ENCODE results near the gene HSP90B1.

Gene HSP90B1

DNA sequence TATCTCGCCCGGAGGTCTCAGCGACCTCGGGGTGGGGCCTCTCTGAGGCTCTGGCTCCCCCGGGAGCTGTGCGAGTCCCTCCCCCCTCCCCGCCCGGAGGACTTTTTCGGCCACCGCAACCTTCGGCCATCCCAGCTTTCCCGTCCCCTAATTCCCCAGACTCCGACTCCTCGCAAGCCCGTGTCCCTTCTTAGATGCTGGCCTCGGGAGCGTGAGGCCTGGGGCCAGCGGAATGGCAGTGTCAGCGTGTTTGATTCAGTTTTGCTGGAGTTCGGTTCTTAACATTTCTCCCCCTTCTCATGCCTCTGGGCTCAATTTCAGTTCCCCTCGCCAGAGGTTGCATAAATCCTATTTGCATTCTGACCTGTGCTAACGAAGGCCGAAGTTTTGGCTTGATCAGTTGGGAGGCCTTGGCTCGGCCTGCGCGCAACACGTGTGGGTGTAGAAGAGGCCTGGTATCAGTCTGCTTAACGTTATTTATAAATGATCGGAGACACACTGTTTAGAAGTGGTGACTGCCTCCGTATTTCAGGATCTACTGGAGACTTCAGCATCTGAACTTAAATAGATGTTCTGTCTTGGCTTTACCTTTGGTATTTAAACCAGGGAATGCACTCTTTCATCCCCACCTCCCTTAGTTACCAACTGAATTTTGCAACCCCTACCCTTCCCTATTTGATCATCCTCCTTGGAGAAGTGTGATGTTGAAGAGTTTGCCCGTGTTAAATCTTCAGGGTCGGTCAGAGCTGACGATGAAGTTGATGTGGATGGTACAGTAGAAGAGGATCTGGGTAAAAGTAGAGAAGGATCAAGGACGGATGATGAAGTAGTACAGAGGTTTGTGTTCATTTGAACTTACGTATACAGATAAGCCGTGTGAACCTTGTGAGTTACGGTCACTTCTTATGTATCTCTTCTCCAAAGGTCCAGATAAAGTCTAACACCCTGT is 851 bp downstream of the HSP90B1 start:
- no peak for DNase-seq

DNA sequence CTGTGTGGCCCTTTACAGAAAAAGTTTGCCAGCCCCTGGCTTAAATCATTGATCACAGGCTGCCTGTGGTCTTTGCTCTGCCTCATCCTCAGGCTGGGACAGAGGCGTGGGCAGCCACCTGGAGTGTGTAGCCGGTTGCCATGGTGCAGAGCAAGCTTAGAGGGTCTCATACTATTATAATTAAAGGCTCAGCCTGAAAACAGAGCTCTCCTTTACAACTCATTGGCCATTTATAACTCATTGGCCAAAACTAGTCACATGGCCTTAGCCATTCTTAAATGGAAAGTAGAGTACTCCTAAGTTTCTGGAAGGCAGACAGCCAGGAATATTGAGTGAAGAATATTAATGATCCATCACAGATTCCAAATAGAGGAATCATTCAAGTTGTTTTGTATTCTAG is 3.0 kb downstream of the HSP90B1 start:
- DNase-seq: no peak

DNA sequence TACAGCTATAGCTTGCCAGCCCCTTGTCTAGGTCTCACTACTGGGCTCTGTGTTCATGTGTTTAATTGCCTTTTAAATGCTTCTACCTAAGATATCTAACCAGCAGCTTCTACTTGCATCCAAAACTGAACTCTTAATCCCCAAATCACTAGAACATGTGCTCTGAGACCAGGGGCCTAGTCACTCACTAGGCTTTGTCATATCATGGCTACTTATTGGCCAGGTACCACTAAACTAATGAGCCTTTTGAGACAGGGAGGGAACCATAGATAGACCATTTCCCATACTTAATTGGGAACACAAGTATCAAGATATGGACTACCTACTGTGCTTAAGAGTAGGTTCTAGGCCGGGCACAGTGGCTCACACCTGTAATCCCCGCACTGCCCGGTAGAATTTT is 6.5 kb downstream of the HSP90B1 start:
- no peak for DNase-seq

DNA sequence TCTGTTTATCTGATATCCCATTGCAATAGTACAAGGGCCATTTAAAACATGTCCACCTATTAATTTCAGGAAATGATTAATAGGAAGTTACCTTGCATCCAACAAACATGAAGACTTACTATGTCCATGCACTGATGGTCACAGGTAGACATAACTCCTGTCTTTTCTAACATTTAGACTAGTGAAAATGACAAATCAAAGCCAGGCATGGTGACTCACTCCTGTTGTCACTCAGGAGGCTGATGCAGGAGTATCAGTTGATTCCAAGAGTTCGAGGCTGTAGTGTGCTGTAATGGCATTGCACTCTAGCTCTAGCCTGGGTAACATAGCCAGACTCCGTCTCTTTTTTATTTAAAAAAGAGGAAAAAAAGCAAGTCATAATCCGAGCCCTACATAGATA is 14.8 kb downstream of the HSP90B1 start:
- DNase-seq: no peak

DNA sequence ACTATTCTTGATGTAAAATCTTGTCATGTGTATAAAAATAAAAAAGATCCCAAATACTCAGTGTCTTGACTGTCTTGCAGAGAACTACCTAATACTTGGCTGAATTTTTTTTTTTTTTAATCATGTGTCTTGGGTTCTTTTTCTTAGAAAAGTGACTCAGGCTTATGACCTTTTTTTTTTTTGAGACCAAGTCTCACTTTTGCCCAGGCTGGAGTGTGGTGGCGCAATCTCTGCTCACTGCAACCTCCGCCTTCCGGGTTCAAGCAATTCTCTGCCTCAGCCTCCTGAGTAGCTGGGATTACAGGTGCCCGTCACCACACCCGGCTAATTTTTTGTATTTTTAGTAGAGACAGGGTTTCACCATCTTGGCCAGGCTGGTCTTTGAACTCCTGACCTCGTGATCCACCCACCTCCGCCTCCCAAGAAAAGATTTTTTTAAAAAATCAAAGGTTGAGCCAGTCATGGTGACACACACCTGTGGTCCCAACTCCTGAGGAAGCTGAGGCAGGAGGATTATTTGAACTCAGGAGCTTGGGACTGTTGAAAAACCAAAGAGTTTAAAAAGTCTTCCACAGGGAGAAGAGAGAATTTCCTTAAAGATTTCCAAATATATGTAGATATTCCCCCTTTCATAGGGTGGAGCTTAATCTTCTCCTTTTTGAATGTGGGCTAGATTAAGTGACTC is 17.8 kb downstream of the HSP90B1 start:
- DNase-seq: no peak

DNA sequence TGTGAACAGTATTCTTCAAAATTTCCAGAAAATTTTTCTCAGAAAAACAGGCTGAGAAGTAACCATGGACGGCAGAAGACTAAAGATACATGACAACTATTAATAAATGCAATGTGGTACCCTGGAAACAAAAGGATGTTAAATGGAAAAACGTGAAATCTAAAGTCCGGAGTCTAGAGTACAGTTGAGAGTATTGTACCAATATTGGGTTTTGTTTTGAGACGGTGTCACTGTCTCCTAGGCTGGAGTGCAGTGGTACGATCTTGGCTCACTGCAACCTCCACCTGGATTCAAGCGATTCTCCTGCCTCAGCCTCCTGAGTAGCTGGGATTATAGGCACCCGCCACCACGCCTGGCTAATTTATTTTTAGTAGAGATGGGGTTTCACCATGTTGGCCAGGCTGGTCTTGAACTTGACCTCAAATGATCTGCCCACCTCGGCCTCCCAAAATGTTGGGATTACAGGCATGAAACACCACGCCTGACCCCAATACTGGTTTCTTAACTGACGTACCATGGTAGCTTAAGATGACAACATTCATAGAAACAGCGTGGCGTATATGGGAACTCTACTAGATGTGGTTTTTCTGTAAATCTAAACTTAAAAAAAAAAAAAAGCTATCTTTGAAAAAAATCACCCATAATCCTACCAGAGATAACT is 18.7 kb downstream of the HSP90B1 start:
- DNase-seq: no peak

DNA sequence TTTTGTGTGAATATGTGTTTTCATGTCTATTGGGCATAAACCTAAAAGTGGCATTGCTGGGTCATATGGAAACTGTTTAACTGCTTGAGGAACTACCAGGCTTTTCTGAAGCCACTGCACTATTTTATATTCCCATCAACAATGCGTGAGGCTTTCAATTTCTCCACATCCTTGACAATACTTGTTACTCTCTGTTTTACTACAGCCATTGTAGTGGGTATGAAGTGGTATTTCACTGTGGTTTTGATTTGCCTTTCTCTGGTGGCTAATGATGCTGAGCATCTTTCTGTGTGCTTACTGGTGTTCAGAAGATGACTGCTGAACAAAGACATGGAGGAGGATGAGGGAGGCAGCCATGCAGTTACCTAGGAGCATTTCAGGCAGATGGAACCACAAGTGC is 22.3 kb downstream of the HSP90B1 start:
- no peak for DNase-seq

DNA sequence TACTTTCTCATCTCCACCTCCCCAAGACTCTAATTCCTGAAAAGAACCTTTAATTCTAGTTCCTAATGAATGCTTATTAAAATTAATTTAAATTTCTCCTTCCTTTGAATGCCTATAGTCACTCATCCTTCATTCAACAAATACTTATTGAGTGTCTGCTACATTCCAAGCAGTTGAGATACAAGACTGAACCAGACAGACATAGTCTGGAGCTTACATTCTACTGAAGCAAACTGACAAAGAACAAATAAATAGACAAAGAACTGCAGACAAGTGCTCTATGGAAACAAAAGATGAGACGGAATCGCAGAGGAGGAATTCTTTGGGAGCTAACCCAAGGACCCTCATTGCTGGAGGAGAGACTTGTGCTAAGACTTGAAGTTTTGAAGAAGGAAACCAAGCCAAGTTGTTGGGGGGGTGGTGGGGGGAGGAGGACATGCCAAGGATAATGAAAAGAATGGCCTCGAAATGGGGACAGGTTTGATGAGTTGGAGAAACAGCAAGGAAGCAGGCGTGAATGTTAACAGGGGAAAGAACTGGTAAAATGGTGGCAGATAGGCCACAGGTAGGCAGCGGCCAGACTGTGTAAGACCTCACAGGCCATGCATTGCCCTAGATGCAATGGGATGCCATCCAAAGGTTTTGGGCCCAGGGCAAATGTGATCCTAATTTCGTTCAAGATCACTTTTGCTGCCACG is 25.8 kb downstream of the HSP90B1 start:
- DNase-seq: no peak

DNA sequence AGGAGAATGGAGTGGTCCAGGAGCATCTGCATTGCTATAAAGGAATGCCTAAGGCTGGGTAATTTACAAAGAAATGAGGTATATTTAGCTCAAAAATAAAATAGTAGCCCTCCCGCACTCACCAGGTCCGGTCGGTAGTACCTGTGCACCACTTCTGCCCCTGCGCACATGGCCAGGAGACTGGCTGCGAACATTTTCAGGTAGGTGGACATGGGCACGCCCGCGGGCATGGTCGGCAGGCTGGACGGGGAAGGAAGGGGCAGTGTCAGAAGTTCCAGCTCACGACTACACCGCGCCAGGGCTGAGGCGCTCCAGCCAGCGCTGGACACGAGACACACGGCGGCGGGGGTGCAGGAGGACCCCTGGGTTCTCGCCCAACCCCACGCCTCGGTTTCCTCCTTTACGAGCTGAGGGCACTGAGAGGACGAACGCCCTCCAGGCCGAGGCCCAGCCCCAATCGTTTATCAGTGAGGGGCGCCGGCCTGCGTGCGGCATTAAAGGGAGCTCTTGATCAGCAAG is 26.4 kb downstream of the HSP90B1 start:
- DNase-seq: no peak

DNA sequence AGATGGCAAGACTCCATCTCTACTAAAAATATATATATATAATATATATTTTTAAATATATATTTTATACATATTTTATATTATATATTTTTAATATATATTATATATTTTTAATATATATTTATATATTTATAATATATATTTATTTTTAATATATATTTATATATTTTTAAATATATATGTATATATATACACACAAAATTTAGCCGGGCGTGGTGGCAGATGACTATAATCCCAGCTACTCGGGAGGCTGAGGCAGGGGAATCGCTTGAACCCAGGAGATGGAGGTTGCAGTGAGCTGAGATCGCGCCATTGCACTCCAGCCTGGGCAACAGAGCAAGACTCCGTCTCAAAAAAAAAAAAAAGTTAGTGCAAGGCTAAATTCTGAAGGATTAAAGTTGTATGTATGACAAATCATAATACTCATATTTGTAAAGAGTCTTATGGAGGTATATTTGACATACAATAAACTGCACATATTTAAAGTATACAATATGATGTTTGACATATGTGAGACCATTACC is 27.7 kb downstream of the HSP90B1 start:
- no peak for DNase-seq

DNA sequence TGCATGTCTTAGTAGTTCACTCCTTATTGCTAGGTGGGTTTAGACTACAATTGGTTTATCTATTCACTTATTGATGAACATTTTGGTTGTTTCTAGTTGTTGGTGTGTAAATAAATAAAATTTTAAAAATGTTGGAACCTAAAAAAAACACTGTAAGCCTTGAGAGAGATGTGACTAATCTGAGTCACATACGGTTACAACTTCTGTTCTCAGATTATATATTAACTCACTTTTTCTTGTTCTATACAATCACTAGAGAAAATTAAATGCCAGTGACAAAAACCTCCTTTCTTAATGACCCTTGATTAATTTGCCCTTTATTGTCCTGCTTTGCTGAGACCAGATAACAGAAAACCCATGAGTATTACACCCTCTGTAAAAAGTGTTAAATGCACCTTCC is 28.4 kb downstream of the HSP90B1 start:
- no peak for DNase-seq

DNA sequence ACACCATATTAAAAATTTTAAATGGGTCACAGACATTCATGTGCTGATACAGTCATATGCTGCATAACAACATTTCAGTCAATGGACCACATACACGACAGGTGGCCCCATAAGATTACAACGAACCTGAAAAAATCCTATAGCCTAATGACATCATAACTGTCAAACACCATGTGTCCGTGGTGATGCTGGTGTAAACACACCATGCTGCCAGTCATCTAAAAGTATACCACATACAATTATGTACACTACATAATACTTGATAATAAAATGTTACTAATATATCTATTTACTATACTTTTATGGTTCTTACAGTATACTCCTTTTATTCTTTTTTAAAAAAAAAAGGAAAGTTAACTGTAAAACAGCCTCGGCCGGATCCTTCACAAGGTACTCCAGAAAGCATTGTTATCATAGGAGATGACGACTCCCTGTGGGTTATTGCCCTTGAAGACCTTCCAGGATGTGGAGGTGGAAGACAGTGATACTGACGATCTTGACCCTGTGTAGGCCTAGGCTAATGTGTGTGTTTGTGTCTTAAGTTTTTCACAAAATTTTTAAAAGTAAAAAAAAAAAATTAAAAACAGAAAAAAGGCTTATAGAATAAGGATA is 30.5 kb downstream of the HSP90B1 start:
- no peak for DNase-seq

DNA sequence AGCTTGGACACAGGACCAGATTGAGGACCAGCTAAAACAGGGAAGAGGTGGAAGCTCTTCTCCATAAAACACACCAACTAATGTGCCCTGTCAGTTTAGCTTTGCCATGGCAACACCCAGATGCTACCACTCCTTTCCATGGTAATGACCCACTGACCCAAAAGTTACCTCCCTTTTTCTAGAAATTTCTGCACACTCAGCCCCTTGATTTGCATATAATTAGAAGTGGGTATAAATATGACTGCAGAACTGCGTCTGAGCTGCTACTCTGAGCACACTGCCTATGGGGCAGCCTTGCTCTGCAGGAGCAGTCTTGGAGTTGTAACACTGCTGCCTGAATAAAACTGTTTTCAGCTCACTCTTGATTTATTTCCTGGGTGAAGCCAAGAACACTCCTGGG is 32.3 kb downstream of the HSP90B1 start:
- DNase-seq: no peak

DNA sequence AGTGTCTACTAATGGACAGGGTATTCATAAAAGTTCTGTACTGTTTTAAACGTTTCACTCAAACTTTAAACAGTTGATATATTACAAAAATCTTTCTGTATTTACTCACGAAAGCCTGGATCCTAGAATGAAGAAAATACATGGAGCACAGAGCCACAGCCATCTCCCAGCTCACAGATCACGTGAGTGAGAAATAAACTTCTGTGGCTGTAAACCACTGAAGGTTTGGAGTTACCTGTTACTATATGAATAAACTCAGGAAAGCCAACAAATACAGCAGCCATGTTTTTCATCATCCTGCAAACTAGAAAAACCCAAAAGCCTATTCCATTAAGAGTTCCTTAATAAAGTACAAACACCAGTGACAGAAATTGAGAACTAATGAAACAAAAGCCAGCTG is 34.6 kb downstream of the HSP90B1 start:
- DNase-seq: no peak

DNA sequence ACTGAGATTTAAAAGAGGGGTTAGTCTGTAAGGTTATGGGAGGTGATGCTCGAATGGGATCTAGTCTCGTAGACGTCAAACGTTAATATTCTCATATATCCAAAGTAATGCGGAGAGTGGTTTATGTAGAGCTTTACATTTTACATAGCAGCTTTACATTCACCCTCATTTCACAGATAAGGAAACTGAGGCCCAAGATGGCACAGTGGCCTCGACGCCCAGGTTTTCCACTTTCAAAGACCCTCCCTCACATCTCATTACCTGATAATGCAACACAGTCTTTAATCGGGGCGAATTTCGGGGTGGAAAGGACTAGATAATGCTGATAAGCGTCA is 35.0 kb downstream of the HSP90B1 start:
- DNase-seq: no peak

DNA sequence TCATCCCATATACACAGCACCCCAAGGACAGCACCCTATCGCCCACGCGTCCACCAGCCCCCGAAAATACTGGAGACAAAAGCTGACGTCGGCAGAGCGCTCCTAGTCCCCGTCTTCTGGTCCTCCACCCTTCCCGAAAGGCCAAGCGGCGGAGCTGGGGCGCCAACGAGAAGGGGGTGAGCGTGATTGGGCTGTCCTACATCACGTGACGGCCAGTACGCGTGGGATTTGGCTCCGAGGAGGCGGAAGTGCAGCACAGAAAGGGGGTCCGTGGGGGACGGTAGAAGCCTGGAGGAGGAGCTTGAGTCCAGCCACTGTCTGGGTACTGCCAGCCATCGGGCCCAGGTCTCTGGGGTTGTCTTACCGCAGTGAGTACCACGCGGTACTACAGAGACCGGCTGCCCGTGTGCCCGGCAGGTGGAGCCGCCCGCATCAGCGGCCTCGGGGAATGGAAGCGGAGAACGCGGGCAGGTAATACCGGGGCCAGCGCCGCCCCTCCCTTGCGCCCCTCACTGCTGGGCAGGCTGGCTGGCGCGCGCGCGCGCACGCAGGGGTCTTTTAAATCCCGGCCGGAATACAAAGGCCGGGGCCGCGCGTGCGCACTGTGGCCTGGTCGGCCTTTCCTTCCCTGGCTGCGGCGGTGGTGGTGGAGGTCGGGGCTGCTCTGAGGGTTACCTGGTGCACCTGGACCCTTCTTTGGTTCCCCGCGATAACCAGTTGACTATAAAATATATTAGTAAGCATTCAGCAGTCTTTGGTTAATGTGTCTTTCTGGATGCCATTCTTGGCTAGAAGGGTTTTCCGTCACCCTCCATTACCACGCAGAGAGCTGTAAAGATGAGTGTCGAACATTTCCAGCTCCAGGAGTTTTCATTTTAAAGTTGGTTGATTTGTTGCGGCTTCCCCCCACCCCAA is 35.6 kb downstream of the HSP90B1 start, which contains the start of gene TDG:
Gene TDG (plus strand): TSS at position 283 of the 915 bp plus-strand sequence. CDS start 166 bp downstream, at position 449.
- peak; percentile 91 for DNase-seq

DNA sequence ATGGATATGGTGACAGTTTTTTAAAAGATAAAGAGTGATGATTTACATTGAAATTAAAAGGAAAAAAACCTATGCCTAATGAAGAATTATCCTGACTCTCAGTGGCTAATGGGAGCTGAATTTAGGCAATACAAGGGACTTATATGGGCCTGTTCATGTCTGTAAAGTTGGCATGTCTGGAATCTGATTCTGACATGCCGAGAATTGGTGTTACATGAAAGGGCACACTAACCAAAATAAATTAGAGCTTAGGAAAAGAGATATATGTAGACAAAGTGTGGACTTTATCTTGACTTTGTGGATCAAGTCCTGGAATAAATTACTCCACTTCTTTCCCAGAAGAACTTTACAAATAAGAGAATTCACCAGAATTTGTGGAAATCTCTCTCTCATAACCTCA is 36.5 kb downstream of the HSP90B1 start:
- DNase-seq: no peak

DNA sequence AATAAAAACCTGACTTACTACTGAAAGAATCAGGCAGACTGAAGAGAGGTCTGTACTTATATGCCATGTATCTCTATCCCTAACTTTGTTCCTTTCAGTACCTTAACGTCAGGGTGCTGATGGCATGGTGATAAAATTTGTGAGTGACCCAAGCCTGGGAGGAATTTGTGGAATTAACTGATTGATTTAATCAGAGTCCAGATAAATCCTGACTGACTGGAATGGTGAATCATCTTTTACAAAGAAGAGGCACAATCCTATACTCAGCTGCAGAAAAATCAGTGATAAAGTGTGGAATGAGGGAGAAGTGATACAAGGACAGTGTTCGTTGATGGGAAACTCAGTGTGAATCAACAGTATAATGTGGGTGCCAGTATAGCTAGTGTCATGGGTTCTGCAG is 39.2 kb downstream of the HSP90B1 start:
- no peak for DNase-seq

DNA sequence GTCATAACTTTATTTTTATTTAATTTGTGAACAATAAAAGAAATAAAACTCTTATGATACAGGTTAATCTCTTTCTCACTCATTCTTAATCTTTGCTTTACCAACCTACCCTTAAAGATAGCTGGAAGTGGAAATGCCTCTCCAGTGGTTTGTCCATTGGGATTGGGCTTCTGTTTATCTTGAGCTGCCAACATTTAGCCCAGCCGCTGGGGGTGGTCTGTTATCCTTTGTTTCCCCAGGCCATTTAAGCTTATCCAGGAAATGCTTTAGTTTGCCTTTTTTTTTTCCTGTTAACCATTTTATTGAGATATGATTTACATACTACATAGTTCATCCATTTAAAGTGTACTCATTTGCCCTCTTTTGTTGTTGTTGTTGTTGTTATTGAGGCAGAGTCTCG is 43.7 kb downstream of the HSP90B1 start:
- DNase-seq: no peak

DNA sequence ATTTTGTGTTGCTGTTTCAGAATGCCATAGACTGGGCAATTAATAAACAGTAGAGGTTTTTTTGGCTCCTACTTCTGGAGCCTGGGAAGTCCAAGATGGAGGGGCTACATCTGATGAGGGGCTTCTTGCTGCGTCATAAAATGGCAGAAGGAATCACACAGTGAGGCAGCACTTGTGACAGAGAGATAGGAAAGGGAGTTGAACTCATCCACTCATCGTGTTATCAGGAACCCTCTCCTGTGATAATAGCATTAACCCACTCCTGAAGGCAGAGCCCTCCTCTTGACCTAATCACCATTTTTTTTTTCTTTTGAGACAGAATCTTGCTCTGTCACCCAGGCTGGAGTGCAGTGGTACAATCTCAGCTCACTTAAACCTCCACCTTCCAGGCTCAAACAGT is 45.2 kb downstream of the HSP90B1 start:
- DNase-seq: no peak

DNA sequence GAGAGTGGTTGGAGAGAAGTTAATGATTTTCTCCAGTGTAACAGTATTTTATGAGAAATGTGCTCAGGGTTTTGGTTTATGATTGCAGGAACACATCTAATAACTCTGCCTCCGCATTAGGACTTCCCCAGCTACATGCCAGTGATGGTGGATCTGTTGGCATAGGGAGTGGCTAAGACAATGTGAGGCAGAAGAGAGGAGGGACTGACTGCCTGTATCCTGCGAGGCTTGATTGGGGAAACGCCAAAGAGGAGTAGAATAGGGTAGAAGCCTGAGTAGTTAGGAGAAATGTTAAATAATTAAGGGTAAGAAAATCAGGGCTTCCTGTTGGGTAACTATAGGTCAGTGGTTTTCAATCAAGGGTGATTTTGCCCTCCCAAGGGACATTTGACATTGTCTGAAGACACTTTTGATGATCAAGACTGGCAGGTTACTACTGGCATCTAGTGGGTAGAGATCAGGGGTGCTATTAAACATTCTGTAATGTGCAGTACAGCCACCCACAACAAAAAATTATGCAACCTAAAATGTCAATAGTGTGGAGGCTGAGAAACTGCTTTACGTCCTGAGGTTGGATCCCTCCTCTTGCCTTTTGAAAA is 48.3 kb downstream of the HSP90B1 start:
- DNase-seq: no peak

Data from activated T-cell treated with anti-CD3 and anti-CD28 coated beads, Interleukin-2, amount 50 U/mL, for 1 hour (primary cell).